Measurements from ENCODE around the gene EMX1. TPM values are rescaled to one million over a fixed set of nuclear protein-coding genes. Genes with fewer than 3 reads are reported as not detected.

Gene EMX1
- polyA plus RNA-seq, 3 donors = not detected

- Histone ChIP-seq H3K27ac (ENCODE audit: low read depth in 1 of 2, low read length in 2 of 2) (no peak overlapping the region), H3K9me3 (replicated peaks in 1 of 2; ENCODE audit: control insufficient read depth in 1 of 2, insufficient read depth in 1 of 2, low read length in 2 of 2) (peaks cover 6 to 67% of the 10 kb centered on the region in 2 donors), H3K27me3 (ENCODE audit: control insufficient read depth in 2 of 2, insufficient read depth in 2 of 2, low read length in 2 of 2) (peaks cover 82 to 93% of the 10 kb centered on the region in 2 donors), H4K20me1 (ENCODE audit: insufficient read depth, low read length) (no peaks in the 10 kb centered on the region), H3K4me2 (replicated peaks; ENCODE audit: extremely low read depth, low read length, poor library complexity, severe bottlenecking) (no peak overlapping the region), H2AFZ (ENCODE audit: insufficient read depth, low read depth, low read length, poor library complexity, severe bottlenecking) (no peak overlapping the region), H3K4me1 (ENCODE audit: control insufficient read depth in 1 of 2, insufficient read depth in 2 of 2, low read length in 2 of 2) (peaks cover 13 to 31% of the 10 kb centered on the region in 2 donors), H3K79me2 (ENCODE audit: insufficient read depth, low read length) (no peaks in the 10 kb centered on the region), H3K9ac (ENCODE audit: insufficient read depth, low read length, poor library complexity, severe bottlenecking) (no peak overlapping the region), H3K36me3 (replicated peaks in 1 of 2; ENCODE audit: control insufficient read depth in 1 of 2, insufficient read depth in 2 of 2, low read length in 2 of 2) (no peaks in the 10 kb centered on the region), H3K4me3 (replicated peaks in 1 of 3; ENCODE audit: low read depth in 2 of 3, low read length in 3 of 3) (no peak overlapping the region)
- DNase-seq = no peak
- Mint-ChIP-seq H3K4me1 (peaks cover 19% of the 10 kb centered on the region), H3K36me3 (peaks cover 0 to 2% of the 10 kb centered on the region in 2 donors), H3K9me3 (peaks cover 0 to 19% (median 6%) of the 10 kb centered on the region in 7 donors), H3K27me3 (ENCODE audit: low read depth in 3 of 3) (peaks cover 74 to 85% (median 80%) of the 10 kb centered on the region in 3 donors), H3K4me3 (peak overlapping the region in 1 of 2 donors; percentile 75), H3K27ac (no peak overlapping the region)
- WGBS (ENCODE audit: insufficient coverage) = 100% methylated on average over 1 of the region's 1 CpG
- TF ChIP-seq CTCF (IDR thresholded peaks at IDR 0.05) = no peak
- intact Hi-C loops (cut with micrococcal nuclease) = no loop called here
Measured at GRCh38 chr2:72921853-72922252, 4.5 kb downstream of the EMX1 start.

GRCh38 chr2:72923833-72924352, 6.6 kb downstream of the EMX1 start:
- H3K4me1 ChIP-seq (ENCODE audit: control insufficient read depth in 1 of 2, insufficient read depth in 2 of 2, low read length in 2 of 2) = peaks cover 10 to 12% of the 10 kb centered on the region in 2 donors
- peaks cover 91 to 100% of the 10 kb centered on the region in 2 donors for H3K27me3 ChIP-seq (ENCODE audit: control insufficient read depth in 2 of 2, insufficient read depth in 2 of 2, low read length in 2 of 2)
- no peak for TF ChIP-seq CTCF (IDR thresholded peaks at IDR 0.05)
- no peak overlapping the region for H2AFZ ChIP-seq (ENCODE audit: insufficient read depth, low read depth, low read length, poor library complexity, severe bottlenecking)
- intact Hi-C loops (cut with micrococcal nuclease) = no loop called here
- Mint-ChIP-seq H3K27me3 (ENCODE audit: low read depth in 3 of 3) (peaks cover 64 to 69% (median 69%) of the 10 kb centered on the region in 3 donors), H3K9me3 (peaks cover 0 to 11% (median 0%) of the 10 kb centered on the region in 7 donors), H3K36me3 (no peaks in the 10 kb centered on the region), H3K4me3 (peak overlapping the region in 1 of 2 donors; percentile 79), H3K27ac (no peak overlapping the region), H3K4me1 (peaks cover 12% of the 10 kb centered on the region)
- no peak overlapping the region for H3K4me2 ChIP-seq (replicated peaks; ENCODE audit: extremely low read depth, low read length, poor library complexity, severe bottlenecking)
- H3K9me3 ChIP-seq (replicated peaks in 1 of 2; ENCODE audit: control insufficient read depth in 1 of 2, insufficient read depth in 1 of 2, low read length in 2 of 2) = peaks cover 4 to 57% of the 10 kb centered on the region in 2 donors
- H3K27ac ChIP-seq (ENCODE audit: low read depth in 1 of 2, low read length in 2 of 2) = no peak overlapping the region
- no peak for DNase-seq
- H4K20me1 ChIP-seq (ENCODE audit: insufficient read depth, low read length) = no peaks in the 10 kb centered on the region
- no peak overlapping the region for H3K9ac ChIP-seq (ENCODE audit: insufficient read depth, low read length, poor library complexity, severe bottlenecking)
- H3K79me2 ChIP-seq (ENCODE audit: insufficient read depth, low read length) = no peaks in the 10 kb centered on the region
- 6% methylated on average over 32 of the region's 36 CpGs for WGBS (ENCODE audit: insufficient coverage)
- H3K4me3 ChIP-seq (replicated peaks in 1 of 3; ENCODE audit: low read depth in 2 of 3, low read length in 3 of 3) = no peak overlapping the region
- H3K36me3 ChIP-seq (replicated peaks in 1 of 2; ENCODE audit: control insufficient read depth in 1 of 2, insufficient read depth in 2 of 2, low read length in 2 of 2) = no peaks in the 10 kb centered on the region

Measured in CD14-positive monocyte (primary cell).